GDM1 (cell line): Measurements from ENCODE around the gene SOX30.
"Not testable (repeated sequence)": the region's sequence is repeated elsewhere in the genome, so short reads cannot be mapped to it uniquely, and the experiment has no call there.

Source experiments
- DNase-seq: peaks from one replicate; lab custom pipeline; 2025; lab: John Stamatoyannopoulos, UW

Gene SOX30

GRCh38 chr5:157652377-157652692, at the start of gene SOX30:
TSS of gene SOX30 (minus strand) at chr5:157652438. CDS start at chr5:157652078, 360 bp downstream.
- DNase-seq: no peak

GRCh38 chr5:157698674-157699073, 46.4 kb upstream of the SOX30 start:
- DNase-seq: not testable (repeated sequence)

- not testable (repeated sequence) for DNase-seq
Observed at GRCh38 chr5:157696154-157696553, 43.9 kb upstream of the SOX30 start.

- DNase-seq: not testable (repeated sequence)
Observed at GRCh38 chr5:157693816-157694215, 41.6 kb upstream of the SOX30 start.

GRCh38 chr5:157690690-157691433, 38.6 kb upstream of the SOX30 start:
- no peak for DNase-seq

- no peak for DNase-seq
Observed at GRCh38 chr5:157689942-157690689, 37.9 kb upstream of the SOX30 start.

- no peak for DNase-seq
Observed at GRCh38 chr5:157687198-157687554, 34.9 kb upstream of the SOX30 start.

GRCh38 chr5:157686276-157687197, 34.3 kb upstream of the SOX30 start:
- DNase-seq: not testable (repeated sequence)

- no peak for DNase-seq
Observed at GRCh38 chr5:157682257-157682656, 30.0 kb upstream of the SOX30 start.

- DNase-seq: no peak
Observed at GRCh38 chr5:157681048-157681447, 28.8 kb upstream of the SOX30 start.

GRCh38 chr5:157680239-157680638, 28.0 kb upstream of the SOX30 start:
- DNase-seq: no peak

- no peak for DNase-seq
Observed at GRCh38 chr5:157679801-157680200, 27.6 kb upstream of the SOX30 start.

GRCh38 chr5:157677931-157678330, 25.7 kb upstream of the SOX30 start:
- no peak for DNase-seq

GRCh38 chr5:157674351-157674750, 22.1 kb upstream of the SOX30 start:
- DNase-seq: not testable (repeated sequence)

- DNase-seq: no peak
Observed at GRCh38 chr5:157672976-157673375, 20.7 kb upstream of the SOX30 start.

- DNase-seq: no peak
Observed at GRCh38 chr5:157671592-157672330, 19.5 kb upstream of the SOX30 start.

GRCh38 chr5:157670662-157671591, 18.7 kb upstream of the SOX30 start, which contains the start of gene C5orf52:
TSS of gene C5orf52 (plus strand) at chr5:157671533. CDS start at chr5:157671615, 82 bp downstream.
- no peak for DNase-seq

GRCh38 chr5:157669701-157670097, 17.5 kb upstream of the SOX30 start:
- no peak for DNase-seq

GRCh38 chr5:157668356-157668755, 16.1 kb upstream of the SOX30 start:
- no peak for DNase-seq

- no peak for DNase-seq
Observed at GRCh38 chr5:157665467-157666070, 13.3 kb upstream of the SOX30 start.
